ENCODE measurements around the gene SCG5.
A peak's percentile ranks its signal among the peaks of the same experiment; 100 is the strongest.

GRCh38 chr15:32718821-32719716 lies 77.6 kb downstream of the SCG5 start:
- no peak for TF ChIP-seq EZH2phosphoT487 (IDR thresholded peaks at IDR 0.05; ENCODE audit: borderline replicate concordance, low read depth)
- no peak for TF ChIP-seq MAX (IDR thresholded peaks at IDR 0.05; ENCODE audit: low read depth)
- TF ChIP-seq CTCF (IDR thresholded peaks at IDR 0.05), result no peak
- TF ChIP-seq POLR2AphosphoS5 (IDR thresholded peaks at IDR 0.05; ENCODE audit: low read depth, low read length), result no peak
- no peak for TF ChIP-seq FOXM1 (IDR thresholded peaks at IDR 0.05; ENCODE audit: low read depth)
- TF ChIP-seq REST (IDR thresholded peaks at IDR 0.05; ENCODE audit: low read depth, low read length), result 0 out of 2 replicates have a peak, but pooled peaks have one; percentile 25
- TF ChIP-seq TEAD4 (IDR thresholded peaks at IDR 0.05; ENCODE audit: borderline replicate concordance, insufficient read depth), result 0 out of 2 replicates have a peak, but pooled peaks have one; percentile 13
- no peak for TF ChIP-seq NRF1 (IDR thresholded peaks at IDR 0.05; ENCODE audit: low read depth, low read length)

All from SK-N-SH (cell line).